Measurements from ENCODE around the gene TAC3.
"Not testable (repeated sequence)": the region's sequence is repeated elsewhere in the genome, so short reads cannot be mapped to it uniquely, and the experiment has no call there.

TAC3 gene

DNA sequence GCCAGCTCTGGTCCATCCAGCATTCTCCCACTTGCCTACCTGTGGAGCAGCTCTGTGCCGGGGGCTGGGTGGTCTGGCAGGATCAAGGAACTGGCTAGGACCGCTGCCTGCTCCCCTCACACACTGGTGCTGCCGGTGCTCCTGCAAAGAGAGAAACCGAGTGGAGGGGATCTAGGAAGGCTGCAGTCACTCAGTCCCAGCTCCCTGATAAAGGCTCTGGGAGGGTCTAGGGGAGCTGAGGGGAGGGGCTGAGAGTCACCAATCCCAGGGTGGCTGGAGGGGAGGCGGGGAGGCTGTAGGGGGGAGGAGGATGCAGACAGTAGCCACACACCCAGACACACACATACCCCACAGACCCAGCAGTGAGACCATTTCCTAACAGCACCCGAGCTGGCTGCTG is at the start of gene TAC3:
Gene TAC3, minus strand, starts transcription at position 182 of the 400 bp plus-strand sequence. CDS start 732 bp downstream, outside the sequence.
- DNase-seq = no peak

- no peak for DNase-seq
These were observed 47.8 kb upstream of the TAC3 start for GRCh38 chr12:57063991-57064685.

DNA sequence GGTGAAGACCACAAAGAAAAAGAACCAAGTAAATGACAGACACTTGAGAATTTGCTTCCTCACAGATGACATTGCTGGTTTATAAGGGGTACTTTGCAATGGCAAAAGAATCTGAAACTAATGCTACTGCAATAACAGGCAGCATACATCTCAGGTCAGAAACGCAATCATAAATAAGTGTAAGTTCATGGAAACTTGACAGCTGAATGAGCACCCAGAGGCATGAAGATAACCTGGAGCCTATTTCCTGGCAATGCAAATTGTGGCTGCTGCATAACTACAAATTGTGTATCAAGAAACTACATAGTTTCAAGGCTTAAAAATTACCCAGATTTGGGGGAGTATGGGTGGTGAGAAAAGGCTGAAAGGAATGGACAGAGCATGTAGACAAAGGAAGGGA is 42.1 kb upstream of the TAC3 start:
- DNase-seq = no peak

DNA sequence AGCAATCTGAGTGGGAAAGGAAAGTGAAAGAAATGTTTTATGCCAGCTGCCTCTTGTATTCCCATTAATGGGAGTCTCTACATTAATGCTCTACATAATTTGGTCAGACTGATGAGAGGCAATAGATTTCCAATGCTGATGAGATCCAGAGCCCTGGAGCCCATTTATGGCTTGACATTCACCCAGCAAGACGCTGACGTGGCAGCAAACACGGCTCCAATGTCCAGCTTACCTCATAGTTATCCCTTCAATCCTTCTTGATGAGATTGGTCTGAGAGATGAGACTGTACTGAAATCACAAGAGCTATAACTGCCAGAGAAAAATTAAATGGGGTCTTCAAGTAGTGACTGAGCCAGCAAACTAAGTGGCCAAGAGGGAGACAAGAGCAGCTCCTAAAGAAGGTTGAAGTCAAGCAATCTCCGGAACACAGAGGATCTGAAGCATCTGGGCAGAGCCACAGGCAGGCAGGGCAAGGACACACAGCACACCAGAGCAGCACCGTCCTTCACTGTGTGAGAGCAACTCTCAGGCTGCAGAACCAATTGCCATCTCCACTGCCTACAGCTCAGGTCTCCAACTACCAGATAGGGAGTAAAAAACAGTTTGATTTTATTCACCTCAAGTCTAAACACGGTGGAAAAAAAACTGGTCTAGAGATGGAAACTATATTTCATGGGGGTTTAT is 40.9 kb upstream of the TAC3 start:
- no peak for DNase-seq

DNA sequence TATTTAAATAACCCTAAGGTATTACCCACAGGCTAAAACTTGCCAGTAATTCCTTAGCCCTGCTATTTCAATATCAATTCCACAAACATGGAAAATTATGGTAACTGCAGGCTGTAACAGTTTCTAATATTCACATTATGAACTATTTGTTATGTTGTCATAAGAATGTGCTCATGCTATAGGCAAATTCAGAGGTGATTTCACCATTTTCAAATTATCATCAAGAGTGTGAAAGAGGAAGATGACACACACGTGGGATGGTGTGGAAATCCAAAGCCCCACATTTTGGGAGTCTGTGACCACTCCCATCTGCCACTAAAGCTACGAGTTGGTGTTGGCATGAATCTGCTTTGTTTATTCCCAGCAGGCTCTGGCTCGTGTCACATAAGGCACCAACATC is 39.5 kb upstream of the TAC3 start:
- no peak for DNase-seq

- not testable (repeated sequence) for DNase-seq
These were observed 37.6 kb upstream of the TAC3 start for GRCh38 chr12:57053901-57054300.

DNA sequence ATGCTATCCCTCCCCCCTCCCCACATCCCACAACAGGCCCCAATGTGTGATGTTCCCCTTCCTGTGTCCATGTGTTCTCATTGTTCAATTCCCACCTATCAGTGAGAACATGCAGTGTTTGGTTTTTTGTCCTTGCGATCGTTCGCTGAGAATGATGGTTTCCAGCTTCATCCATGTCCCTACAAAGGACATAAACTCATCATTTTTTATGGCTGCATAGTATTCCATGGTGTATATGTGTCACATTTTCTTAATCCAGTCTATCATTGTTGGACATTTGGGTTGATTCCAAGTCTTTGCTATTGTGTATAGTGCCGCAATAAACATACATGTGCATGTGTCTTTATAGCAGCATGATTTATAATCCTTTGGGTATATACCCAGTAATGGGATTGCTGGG is 36.8 kb upstream of the TAC3 start:
- not testable (repeated sequence) for DNase-seq

GRCh38 chr12:57051011-57051410 is 34.7 kb upstream of the TAC3 start:
- DNase-seq = no peak

GRCh38 chr12:57049890-57050289 is 33.6 kb upstream of the TAC3 start, which contains the start of gene MYO1A:
Gene MYO1A, minus strand, starts transcription at chr12:57050129. Its CDS starts 1,806 bp downstream, at chr12:57048323.
- DNase-seq = no peak

- DNase-seq = no peak
These were observed 32.8 kb upstream of the TAC3 start for GRCh38 chr12:57049119-57049446.

DNA sequence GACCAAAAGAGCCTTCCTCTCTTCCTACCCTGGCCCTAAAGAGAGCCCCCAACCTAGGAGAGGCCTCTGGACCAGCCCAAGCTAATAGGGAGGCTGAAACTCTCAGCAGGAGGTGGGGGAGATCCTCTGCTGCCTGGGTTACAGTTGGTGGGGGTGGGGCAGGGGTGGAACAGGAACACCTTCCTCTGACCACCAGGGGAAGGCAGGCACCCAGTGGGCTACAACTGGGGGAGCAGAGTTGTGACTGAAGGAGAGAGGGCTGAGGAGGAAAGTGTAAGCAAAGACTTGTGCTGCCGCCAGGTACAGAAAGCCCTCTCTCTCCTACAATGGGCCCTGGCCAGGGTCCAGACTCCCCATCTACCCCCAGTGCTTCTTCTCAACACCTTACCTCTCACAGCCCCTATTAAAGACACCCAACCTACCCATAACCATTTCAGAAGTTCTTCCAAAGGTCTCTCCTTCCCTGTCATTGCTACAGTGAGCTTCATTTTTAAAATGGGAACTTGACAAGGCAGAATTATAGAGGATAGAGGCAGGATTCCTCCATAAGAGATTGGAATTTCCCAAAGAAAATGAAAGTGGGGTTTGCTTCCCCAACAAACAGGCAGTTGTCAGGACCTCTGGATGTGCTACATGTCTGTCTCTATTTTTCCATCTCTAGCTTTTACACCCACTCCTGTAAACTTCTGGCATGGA is 32.2 kb upstream of the TAC3 start:
- peak; percentile 54 for DNase-seq

GRCh38 chr12:57047981-57048380 is 31.7 kb upstream of the TAC3 start:
- peak; percentile 61 for DNase-seq

DNA sequence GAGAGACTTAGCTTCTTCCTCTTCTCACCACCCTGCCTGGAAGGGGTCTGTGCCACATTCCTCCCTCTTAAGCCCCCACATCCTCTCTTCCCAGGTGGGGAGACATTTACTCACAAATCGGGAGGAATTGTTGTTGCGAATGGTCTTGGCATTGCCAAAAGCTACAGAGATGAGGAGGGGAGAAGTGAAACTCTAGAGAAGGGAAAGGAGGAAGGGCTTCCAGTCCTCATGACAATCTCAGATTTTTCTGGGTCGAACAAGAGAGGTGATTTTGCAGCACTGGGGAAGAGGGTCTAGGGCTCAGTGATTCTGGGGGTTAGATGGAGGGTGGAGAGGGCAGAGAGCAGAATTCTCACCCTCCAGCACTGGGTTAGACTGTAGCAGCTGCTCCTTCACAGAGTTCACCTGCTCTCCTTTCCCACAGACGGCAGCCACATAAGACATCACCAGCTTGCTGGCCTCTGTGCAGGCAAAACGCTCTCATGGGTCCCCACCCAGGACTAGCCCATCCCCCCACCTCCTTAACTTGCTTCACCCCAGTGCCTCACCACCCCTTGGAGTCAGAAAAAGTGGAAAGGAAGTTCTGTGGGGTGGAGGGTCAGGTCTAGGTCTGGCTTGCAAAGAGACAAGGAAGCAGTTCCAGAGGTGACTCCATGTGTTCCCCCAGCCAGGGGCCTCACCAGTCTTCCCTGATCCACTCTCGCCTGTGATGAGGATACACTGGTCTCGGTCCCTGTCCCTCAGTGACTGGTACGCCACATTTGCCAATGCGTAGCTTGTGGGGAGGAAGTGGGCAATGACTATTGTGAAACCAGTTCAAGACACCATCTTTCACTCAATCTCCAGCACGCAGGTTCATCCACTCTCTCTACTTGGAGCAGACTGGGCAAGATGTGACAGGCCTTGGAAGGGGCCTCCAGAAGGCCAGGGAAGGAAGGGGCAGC is 30.9 kb upstream of the TAC3 start:
- DNase-seq = peak; percentile 77

DNA sequence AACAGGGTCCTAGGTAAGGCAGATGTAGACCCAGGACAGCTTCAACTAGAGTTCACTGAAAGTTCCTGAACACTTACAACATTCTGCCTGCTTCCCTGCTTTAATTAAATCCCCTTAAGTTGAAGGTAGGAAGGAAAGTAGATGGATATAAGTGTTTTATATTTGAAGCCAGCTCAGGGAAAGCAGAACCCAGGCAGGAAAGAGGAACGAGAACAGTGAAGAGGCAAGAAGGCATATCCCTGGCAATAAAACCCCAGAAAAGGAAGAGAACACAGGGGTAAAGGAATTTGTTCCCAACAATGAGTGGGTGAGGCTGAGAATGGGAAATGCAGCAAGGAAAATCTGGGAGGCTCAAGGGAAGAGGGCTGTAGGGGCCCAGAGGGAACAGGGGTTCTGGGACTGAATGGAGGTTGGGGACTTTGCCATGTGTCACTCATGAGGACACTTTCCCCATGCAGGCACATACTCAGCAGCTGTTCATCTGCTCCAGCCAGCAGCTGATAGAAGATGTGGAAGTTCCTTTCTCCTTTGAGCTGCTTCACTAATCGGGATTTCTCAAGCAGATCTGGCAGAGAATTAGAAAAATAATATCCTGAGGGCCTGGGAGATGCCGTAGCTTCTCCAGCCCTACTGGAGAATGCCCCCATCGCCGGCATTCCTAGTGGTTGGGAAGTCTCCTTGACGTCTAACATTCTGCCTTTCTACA is 29.9 kb upstream of the TAC3 start:
- DNase-seq = no peak

- DNase-seq = no peak
These were observed 28.6 kb upstream of the TAC3 start for GRCh38 chr12:57044889-57045288.

DNA sequence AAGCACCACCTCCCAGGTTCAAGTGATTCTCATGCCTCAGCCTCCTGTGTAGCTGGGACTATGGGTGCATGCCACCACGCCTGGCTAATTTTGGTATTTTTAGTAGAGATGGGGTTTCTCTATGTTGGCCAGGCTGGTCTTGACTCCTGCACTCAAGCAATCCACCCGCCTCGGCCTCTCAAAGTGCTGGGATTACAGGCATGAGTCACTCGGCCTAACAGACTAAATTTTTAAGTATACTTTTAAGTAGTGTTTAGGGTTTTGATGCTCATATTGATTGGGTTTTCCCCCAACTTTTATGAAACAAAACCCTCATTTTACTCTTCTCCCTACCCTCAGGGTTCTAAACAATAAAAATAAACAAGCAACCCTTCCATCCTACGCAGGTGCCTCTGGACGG is 28.1 kb upstream of the TAC3 start:
- no peak for DNase-seq

GRCh38 chr12:57042695-57043094 is 26.4 kb upstream of the TAC3 start:
- no peak for DNase-seq

- DNase-seq = no peak
These were observed 24.4 kb upstream of the TAC3 start for GRCh38 chr12:57040750-57041149.

DNA sequence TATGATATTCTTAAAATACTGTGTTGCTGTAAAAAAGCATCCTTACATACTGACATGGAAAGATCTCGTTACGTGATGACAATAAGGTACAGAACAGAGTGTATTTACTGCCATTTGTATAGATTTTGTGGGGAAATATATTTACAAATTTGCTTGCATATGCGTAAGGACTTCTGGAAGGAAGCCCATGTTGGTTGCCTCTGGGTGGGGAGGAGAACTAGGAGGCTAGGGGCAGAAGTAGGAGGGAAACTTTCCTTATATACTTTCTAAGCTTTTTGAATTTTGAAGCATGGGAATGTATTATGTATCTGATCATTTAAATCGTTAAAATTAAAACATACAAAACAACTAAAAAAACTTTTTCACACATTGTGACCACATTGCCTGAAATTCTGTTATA is 23.9 kb upstream of the TAC3 start:
- no peak for DNase-seq

DNA sequence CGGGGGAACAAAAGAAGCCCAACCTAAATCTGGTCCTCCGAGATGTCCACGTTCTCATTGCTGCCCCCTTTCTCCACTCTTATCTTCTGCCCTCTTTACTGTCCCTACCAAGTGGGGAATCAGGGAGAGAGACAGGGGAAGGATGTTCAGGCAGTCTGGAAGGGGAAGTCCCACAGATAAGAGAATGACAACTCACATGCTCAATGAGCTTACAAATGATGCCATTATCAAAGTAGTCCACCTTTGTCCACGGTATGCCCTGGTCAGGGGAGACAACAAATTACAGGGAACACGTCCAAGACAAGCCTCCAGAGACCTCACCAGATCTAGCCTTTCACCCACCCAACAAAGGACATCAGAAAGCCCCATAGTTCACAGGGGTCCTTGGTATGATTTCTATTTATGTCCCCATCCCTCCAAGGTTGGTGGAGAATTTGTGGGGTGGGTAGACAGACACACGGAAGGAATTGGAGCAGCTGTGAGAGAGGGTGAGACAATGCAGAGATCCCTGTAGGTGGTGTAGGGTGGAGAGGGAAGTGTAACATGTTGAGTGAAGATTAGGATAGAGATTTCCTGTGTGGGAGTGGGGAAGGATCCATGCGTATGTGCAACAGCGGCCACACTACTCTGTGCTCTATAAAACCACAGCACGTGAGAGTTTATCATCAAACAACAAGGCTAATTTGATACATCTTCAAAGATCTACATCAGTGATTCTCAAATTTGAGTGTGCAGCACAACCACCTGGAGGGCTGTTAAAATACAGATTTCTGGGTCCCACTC is 22.9 kb upstream of the TAC3 start:
- DNase-seq = no peak

DNA sequence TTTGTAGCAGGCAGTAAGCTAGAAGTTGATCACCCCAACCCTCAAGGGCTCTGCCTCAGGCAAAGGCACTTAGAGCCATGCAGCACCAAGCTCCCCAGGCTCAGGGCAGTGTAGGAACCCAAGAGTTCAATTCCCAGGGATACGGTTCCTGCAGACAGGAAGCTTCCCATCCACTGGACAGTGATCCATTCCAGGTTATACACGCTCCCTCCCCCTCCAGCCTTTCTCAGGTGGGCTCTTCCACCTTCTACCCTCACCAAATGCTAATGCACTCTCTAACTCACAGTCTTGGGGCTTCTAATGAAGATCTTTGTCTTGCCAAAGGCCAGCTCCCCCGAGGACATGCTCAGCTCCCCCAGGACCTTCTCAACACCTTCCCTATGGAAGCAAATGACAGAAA is 20.9 kb upstream of the TAC3 start:
- no peak for DNase-seq
